Dermis microvascular lymphatic vessel endothelial cell (primary cell): ENCODE measurements around the gene GP1BB. TPM values are rescaled to one million over a fixed set of nuclear protein-coding genes. Genes with fewer than 3 reads are reported as not detected.

Source experiments
- DNase-seq, 2 donors: peaks; one replicate each; pipeline versions ENCODE4 v3.0.0 to v3.0.0-alpha.2; 2010; ENCODE audit warnings: low read depth in 2 of 2
- total RNA-seq: library from RNA; depleted of rRNA; stranded (reverse); fragments of >200 nt; gene quantifications from 2 replicates; pipeline ENCODE4 v1.2.1, GENCODE V29; 2014

GP1BB gene
- total RNA-seq, 1 donor from 2014 or later: 2.7 TPM

GRCh38 chr22:19755722-19756287 is 32.5 kb downstream of the GP1BB start:
- DNase-seq: no peak

GRCh38 chr22:19756288-19757128 is 33.2 kb downstream of the GP1BB start:
- peak in 1 of 2 donors; percentile 69 for DNase-seq

- no peak for DNase-seq
Measured at GRCh38 chr22:19757140-19757984, 34.0 kb downstream of the GP1BB start.

GRCh38 chr22:19757985-19758895 is 34.9 kb downstream of the GP1BB start:
- peak in 1 of 2 donors; percentile 59 for DNase-seq

GRCh38 chr22:19758896-19759426 is 35.6 kb downstream of the GP1BB start:
- no peak for DNase-seq

GRCh38 chr22:19759427-19760057 is 36.2 kb downstream of the GP1BB start:
- DNase-seq: peak in 1 of 2 donors; percentile 65

- peak in 1 of 2 donors; percentile 59 for DNase-seq
Measured at GRCh38 chr22:19760058-19760950, 37.0 kb downstream of the GP1BB start, which contains the start of gene TBX1. Gene TBX1, plus strand, starts transcription at chr22:19760778. Its CDS starts 66 bp downstream, at chr22:19760844.

GRCh38 chr22:19760951-19761724 is 37.8 kb downstream of the GP1BB start:
- DNase-seq: no peak

GRCh38 chr22:19761725-19762567 is 38.6 kb downstream of the GP1BB start:
- DNase-seq: peak in 1 of 2 donors; percentile 42

GRCh38 chr22:19762568-19763457 is 39.5 kb downstream of the GP1BB start:
- peak in 1 of 2 donors; percentile 54 for DNase-seq

GRCh38 chr22:19763458-19764298 is 40.3 kb downstream of the GP1BB start:
- peak in 1 of 2 donors; percentile 32 for DNase-seq

GRCh38 chr22:19764299-19764593 is 40.9 kb downstream of the GP1BB start:
- DNase-seq: no peak

GRCh38 chr22:19764636-19765476 is 41.5 kb downstream of the GP1BB start:
- DNase-seq: peak in 1 of 2 donors; percentile 52

GRCh38 chr22:19765477-19766239 is 42.3 kb downstream of the GP1BB start:
- peak in 1 of 2 donors; percentile 53 for DNase-seq
